MM.1S (cell line): ENCODE results near the gene DDX31.

Source experiments
- DNase-seq: peaks from one replicate; pipeline ENCODE4 v3.0.0-alpha.2; 2015
- H2AFZ ChIP-seq: fragments of 300-600 bp; sonication (generic); 2 replicates; pipeline ENCODE4 v1.6.0; 2016; ENCODE audit warnings: antibody characterized with exemption, low read length
- H3F3A ChIP-seq: fragments of 300-600 bp; sonication (generic); 2 replicates; pipeline ENCODE4 v1.6.1; 2016; ENCODE audit warnings: mild to moderate bottlenecking, antibody characterized with exemption, low read length, moderate library complexity, mixed read lengths; ENCODE audit not compliant: insufficient read depth
- H3K27ac ChIP-seq: fragments of 300-600 bp; sonication (generic); 2 replicates; pipeline ENCODE4 v1.5.1; 2016; ENCODE audit warnings: mild to moderate bottlenecking, low read length
- H3K27me3 ChIP-seq: fragments of 300-600 bp; sonication (generic); replicated peaks from 2 replicates; pipeline ENCODE4 v1.6.0; 2016; ENCODE audit warnings: low read length; ENCODE audit not compliant: insufficient read depth
- H3K36me3 ChIP-seq: fragments of 300-600 bp; sonication (generic); replicated peaks from 2 replicates; pipeline ENCODE4 v1.6.1; 2016; ENCODE audit warnings: mild to moderate bottlenecking, low read length, mixed read lengths; ENCODE audit not compliant: insufficient read depth
- H3K4me1 ChIP-seq: fragments of 300-600 bp; sonication (generic); 2 replicates; pipeline ENCODE4 v1.6.1; 2016; ENCODE audit warnings: low read length, mixed read lengths
- H3K4me2 ChIP-seq: fragments of 300-600 bp; sonication (generic); 2 replicates; pipeline ENCODE4 v1.6.0; 2016; ENCODE audit warnings: low read depth, low read length
- H3K4me3 ChIP-seq: fragments of 300-600 bp; sonication (generic); 2 replicates; pipeline ENCODE4 v1.5.1; 2016; ENCODE audit warnings: low read length, mixed read lengths
- H3K79me2 ChIP-seq: fragments of 300-600 bp; sonication (generic); 2 replicates; pipeline ENCODE4 v1.6.1; 2016; ENCODE audit warnings: mixed run types, low read length, mixed read lengths
- H3K9ac ChIP-seq: fragments of 300-600 bp; sonication (generic); 2 replicates; pipeline ENCODE4 v1.6.1; 2016; ENCODE audit warnings: low read length, mixed read lengths
- H3K9me2 ChIP-seq: fragments of 300-600 bp; sonication (generic); replicated peaks from 2 replicates; pipeline ENCODE4 v1.6.1; 2016; ENCODE audit warnings: mild to moderate bottlenecking, low read length, mixed read lengths; ENCODE audit not compliant: insufficient read depth
- H3K9me3 ChIP-seq: fragments of 300-600 bp; sonication (generic); replicated peaks from 2 replicates; pipeline ENCODE4 v1.6.1; 2016; ENCODE audit warnings: mild to moderate bottlenecking, low read length, mixed read lengths; ENCODE audit not compliant: insufficient read depth
- H4K20me1 ChIP-seq: fragments of 300-600 bp; sonication (generic); 2 replicates; pipeline ENCODE4 v1.6.1; 2016; ENCODE audit warnings: mild to moderate bottlenecking, low read length, moderate library complexity, mixed read lengths; ENCODE audit not compliant: insufficient read depth
- CTCF ChIP-seq: fragments of 300-600 bp; sonication (generic); IDR thresholded peaks from 2 replicates; pipeline ENCODE4 v1.5.1; 2016; ENCODE audit warnings: antibody characterized with exemption, low read length, mixed read lengths
- EZH2 ChIP-seq: fragments of 300-600 bp; sonication (generic); optimal IDR thresholded peaks from 2 replicates; pipeline ENCODE3; 2017; ENCODE audit warnings: low read depth, mild to moderate bottlenecking, antibody characterized with exemption, low read length, mixed read lengths
- EZH2phosphoT487 ChIP-seq: fragments of 300-600 bp; sonication (generic); IDR thresholded peaks from 2 replicates; pipeline ENCODE4 v1.6.1; 2018; ENCODE audit warnings: antibody characterized with exemption, low read length

The DDX31 gene

GRCh38 chr9:132589148-132590036 lies 80.4 kb downstream of the DDX31 start:
- H3F3A ChIP-seq, result no peaks in the 10 kb centered on the region
- no peak overlapping the region for H2AFZ ChIP-seq
- 0 out of 2 replicates have a peak, but pooled peaks cover 3% of the 10 kb centered on the region for H4K20me1 ChIP-seq
- H3K9me2 ChIP-seq, result no peaks in the 10 kb centered on the region
- TF ChIP-seq CTCF, result no peak
- TF ChIP-seq EZH2, result no peak
- TF ChIP-seq EZH2phosphoT487, result no peak
- no peaks in the 10 kb centered on the region for H3K9me3 ChIP-seq
- no peak for DNase-seq
- no peak overlapping the region for H3K9ac ChIP-seq
- no peaks in the 10 kb centered on the region for H3K36me3 ChIP-seq
- no peak overlapping the region for H3K4me3 ChIP-seq
- peaks cover 41% of the 10 kb centered on the region for H3K27me3 ChIP-seq
- H3K27ac ChIP-seq, result no peak overlapping the region
- no peaks in the 10 kb centered on the region for H3K79me2 ChIP-seq
- no peaks in the 10 kb centered on the region for H3K4me1 ChIP-seq
- no peak overlapping the region for H3K4me2 ChIP-seq

- H4K20me1 ChIP-seq, result 0 out of 2 replicates have a peak, but pooled peaks cover 2% of the 10 kb centered on the region
- no peaks in the 10 kb centered on the region for H3K4me1 ChIP-seq
- H3F3A ChIP-seq, result no peaks in the 10 kb centered on the region
- H3K4me3 ChIP-seq, result no peak overlapping the region
- no peak overlapping the region for H2AFZ ChIP-seq
- peaks cover 47% of the 10 kb centered on the region for H3K27me3 ChIP-seq
- DNase-seq, result no peak
- H3K27ac ChIP-seq, result no peak overlapping the region
- no peaks in the 10 kb centered on the region for H3K9me3 ChIP-seq
- H3K4me2 ChIP-seq, result no peak overlapping the region
- H3K9ac ChIP-seq, result no peak overlapping the region
- H3K36me3 ChIP-seq, result no peaks in the 10 kb centered on the region
- TF ChIP-seq EZH2phosphoT487 (no peak), CTCF (no peak), EZH2 (no peak)
- H3K79me2 ChIP-seq, result no peaks in the 10 kb centered on the region
- no peaks in the 10 kb centered on the region for H3K9me2 ChIP-seq
Observed at GRCh38 chr9:132588501-132589147, 81.2 kb downstream of the DDX31 start.

GRCh38 chr9:132588098-132588497 lies 81.7 kb downstream of the DDX31 start:
- no peaks in the 10 kb centered on the region for H3K4me1 ChIP-seq
- H3K36me3 ChIP-seq, result no peaks in the 10 kb centered on the region
- TF ChIP-seq CTCF (no peak), EZH2 (no peak), EZH2phosphoT487 (no peak)
- no peaks in the 10 kb centered on the region for H3K9me3 ChIP-seq
- no peak overlapping the region for H3K4me3 ChIP-seq
- peaks cover 53% of the 10 kb centered on the region for H3K27me3 ChIP-seq
- no peak for DNase-seq
- H3K9me2 ChIP-seq, result no peaks in the 10 kb centered on the region
- no peak overlapping the region for H3K27ac ChIP-seq
- H3F3A ChIP-seq, result no peaks in the 10 kb centered on the region
- H3K9ac ChIP-seq, result no peak overlapping the region
- H3K4me2 ChIP-seq, result no peak overlapping the region
- no peaks in the 10 kb centered on the region for H3K79me2 ChIP-seq
- H2AFZ ChIP-seq, result no peak overlapping the region
- H4K20me1 ChIP-seq, result no peaks in the 10 kb centered on the region
